Measurements from ENCODE around the gene MEX3C.

Gene MEX3C

GRCh38 chr18:51170664-51171063, 26.8 kb downstream of the MEX3C start:
- no peak for TF ChIP-seq CTCF (IDR thresholded peaks at IDR 0.05; ENCODE audit: insufficient read depth, low read length, missing control alignments)
- CTCF ChIA-PET: no interaction called here
- POLR2A ChIA-PET: no interaction called here
- H3K4me3 ChIP-seq (ENCODE audit: low read depth, low read length): no peak overlapping the region
- DNase-seq (ENCODE audit: low read depth, low spot score): no peak

GRCh38 chr18:51169731-51170130, 27.8 kb downstream of the MEX3C start:
- DNase-seq (ENCODE audit: low read depth, low spot score): no peak
- ChIA-PET CTCF (no interaction called here), POLR2A (no interaction called here)
- TF ChIP-seq CTCF (IDR thresholded peaks at IDR 0.05; ENCODE audit: insufficient read depth, low read length, missing control alignments): no peak
- no peak overlapping the region for H3K4me3 ChIP-seq (ENCODE audit: low read depth, low read length)

- TF ChIP-seq CTCF (IDR thresholded peaks at IDR 0.05; ENCODE audit: insufficient read depth, low read length, missing control alignments): no peak
- no peak overlapping the region for H3K4me3 ChIP-seq (ENCODE audit: low read depth, low read length)
- no peak for DNase-seq (ENCODE audit: low read depth, low spot score)
- CTCF ChIA-PET: interaction anchor here (1.4 kb wide), 1 partner anchor 28 kb away, joined by 3 read pairs; no protein-coding TSS in a partner anchor
- POLR2A ChIA-PET: no interaction called here
These were observed 28.4 kb downstream of the MEX3C start for GRCh38 chr18:51168960-51169662.

GRCh38 chr18:51168026-51168742, 29.3 kb downstream of the MEX3C start:
- DNase-seq (ENCODE audit: low read depth, low spot score): no peak
- H3K4me3 ChIP-seq (ENCODE audit: low read depth, low read length): no peak overlapping the region
- ChIA-PET POLR2A (no interaction called here), CTCF (interaction anchor here (1.4 kb wide), 1 partner anchor 29 kb away, joined by 3 read pairs; no protein-coding TSS in a partner anchor)
- TF ChIP-seq CTCF (IDR thresholded peaks at IDR 0.05; ENCODE audit: insufficient read depth, low read length, missing control alignments): no peak

- DNase-seq (ENCODE audit: low read depth, low spot score): no peak
- ChIA-PET POLR2A (interaction anchor here (0.7 kb wide), 1 partner anchor 37 kb away, joined by 3 read pairs; no protein-coding TSS in a partner anchor), CTCF (no interaction called here)
- no peak for TF ChIP-seq CTCF (IDR thresholded peaks at IDR 0.05; ENCODE audit: insufficient read depth, low read length, missing control alignments)
- H3K4me3 ChIP-seq (ENCODE audit: low read depth, low read length): no peak overlapping the region
These were observed 32.2 kb downstream of the MEX3C start for GRCh38 chr18:51165296-51165695.

- DNase-seq (ENCODE audit: low read depth, low spot score): no peak
- ChIA-PET CTCF (interaction anchor here (1.1 kb wide), 1 partner anchor 344 kb away, joined by 3 read pairs; no protein-coding TSS in a partner anchor), POLR2A (no interaction called here)
- TF ChIP-seq CTCF (IDR thresholded peaks at IDR 0.05; ENCODE audit: insufficient read depth, low read length, missing control alignments): no peak
- no peak overlapping the region for H3K4me3 ChIP-seq (ENCODE audit: low read depth, low read length)
These were observed 32.7 kb downstream of the MEX3C start for GRCh38 chr18:51164761-51165281.
